Neutrophil (primary cell): Measurements from ENCODE around the gene ABCA7.
A peak's percentile ranks its signal among the peaks of the same experiment; 100 is the strongest.

Experiments
- H3K27ac ChIP-seq: fragments of 200-600 bp; sonication (generic); 2 replicates; pipeline ENCODE4 v1.5.1; 2016; ENCODE audit warnings: mild to moderate bottlenecking, moderate library complexity
- H3K27me3 ChIP-seq: fragments of 200-600 bp; sonication (generic); 2 replicates; pipeline ENCODE4 v1.6.0; 2016; ENCODE audit warnings: mild to moderate bottlenecking
- H3K36me3 ChIP-seq: fragments of 200-600 bp; sonication (generic); 2 replicates; pipeline ENCODE4 v1.5.1; 2017
- H3K4me1 ChIP-seq, 2 experiments: fragments of 200-600 bp in 1 of 2; sonication (generic) in 1 of 2; 1 replicate in 1 of 2; 2 replicates in 1 of 2; pipeline versions ENCODE4 v1.5.1 to v1.6.1; 2013 to 2016; ENCODE audit warnings: low read depth in 1 of 2, low read length in 1 of 2, mild to moderate bottlenecking in 1 of 2, moderate library complexity in 1 of 2; ENCODE audit not compliant: control insufficient read depth in 1 of 2, insufficient read depth in 1 of 2
- H3K4me3 ChIP-seq, 2 experiments: fragments of 200-600 bp in 1 of 2; sonication (generic) in 1 of 2; 1 replicate in 1 of 2; 2 replicates in 1 of 2; pipeline ENCODE4 v1.5.1; 2013 to 2016; ENCODE audit warnings: low read depth in 1 of 2, low read length in 1 of 2, mild to moderate bottlenecking in 1 of 2, moderate library complexity in 1 of 2
- H3K9me3 ChIP-seq: fragments of 200-600 bp; sonication (generic); 2 replicates; pipeline ENCODE4 v1.5.1; 2016
- TF ChIP-seq, protein P1 (sequence below): fragments of 200-600 bp; sonication (generic); IDR thresholded peaks from 2 replicates; pipeline ENCODE4 v1.5.1; 2016; ENCODE audit warnings: antibody characterized with exemption

ABCA7 gene

GRCh38 chr19:1063909-1064660 is 24.2 kb downstream of the ABCA7 start:
- Histone ChIP-seq H3K4me1 (peaks cover 44 to 54% of the 10 kb centered on the region in 2 experiments), H3K27me3 (no peaks in the 10 kb centered on the region), H3K4me3 (peak overlapping the region in 1 of 2 experiments; percentile 96), H3K27ac (peak overlapping the region; percentile 95), H3K36me3 (peaks cover 76% of the 10 kb centered on the region), H3K9me3 (no peaks in the 10 kb centered on the region)
- TF ChIP-seq, protein P1, sequence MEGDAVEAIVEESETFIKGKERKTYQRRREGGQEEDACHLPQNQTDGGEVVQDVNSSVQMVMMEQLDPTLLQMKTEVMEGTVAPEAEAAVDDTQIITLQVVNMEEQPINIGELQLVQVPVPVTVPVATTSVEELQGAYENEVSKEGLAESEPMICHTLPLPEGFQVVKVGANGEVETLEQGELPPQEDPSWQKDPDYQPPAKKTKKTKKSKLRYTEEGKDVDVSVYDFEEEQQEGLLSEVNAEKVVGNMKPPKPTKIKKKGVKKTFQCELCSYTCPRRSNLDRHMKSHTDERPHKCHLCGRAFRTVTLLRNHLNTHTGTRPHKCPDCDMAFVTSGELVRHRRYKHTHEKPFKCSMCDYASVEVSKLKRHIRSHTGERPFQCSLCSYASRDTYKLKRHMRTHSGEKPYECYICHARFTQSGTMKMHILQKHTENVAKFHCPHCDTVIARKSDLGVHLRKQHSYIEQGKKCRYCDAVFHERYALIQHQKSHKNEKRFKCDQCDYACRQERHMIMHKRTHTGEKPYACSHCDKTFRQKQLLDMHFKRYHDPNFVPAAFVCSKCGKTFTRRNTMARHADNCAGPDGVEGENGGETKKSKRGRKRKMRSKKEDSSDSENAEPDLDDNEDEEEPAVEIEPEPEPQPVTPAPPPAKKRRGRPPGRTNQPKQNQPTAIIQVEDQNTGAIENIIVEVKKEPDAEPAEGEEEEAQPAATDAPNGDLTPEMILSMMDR: no peak

GRCh38 chr19:1064661-1065605 is 25.0 kb downstream of the ABCA7 start:
- Histone ChIP-seq H3K9me3 (no peaks in the 10 kb centered on the region), H3K27me3 (no peaks in the 10 kb centered on the region), H3K27ac (peak overlapping the region; percentile 95), H3K4me3 (peak overlapping the region; percentile 24 to 96), H3K4me1 (peaks cover 53 to 62% of the 10 kb centered on the region in 2 experiments), H3K36me3 (peaks cover 75% of the 10 kb centered on the region)
- TF ChIP-seq, protein P1: peak; percentile 97

GRCh38 chr19:1065606-1066109 is 25.8 kb downstream of the ABCA7 start:
- Histone ChIP-seq H3K4me1 (peaks cover 60 to 70% of the 10 kb centered on the region in 2 experiments), H3K36me3 (peaks cover 73% of the 10 kb centered on the region), H3K4me3 (peak overlapping the region; percentile 24 to 96), H3K27ac (peak overlapping the region; percentile 95), H3K9me3 (no peaks in the 10 kb centered on the region), H3K27me3 (no peaks in the 10 kb centered on the region)
- TF ChIP-seq, protein P1: no peak

- Histone ChIP-seq H3K36me3 (peaks cover 73% of the 10 kb centered on the region), H3K27ac (peak overlapping the region; percentile 95), H3K4me3 (peak overlapping the region; percentile 96 to 98), H3K9me3 (no peaks in the 10 kb centered on the region), H3K27me3 (no peaks in the 10 kb centered on the region), H3K4me1 (peaks cover 63 to 74% of the 10 kb centered on the region in 2 experiments)
- TF ChIP-seq, protein P1: no peak
Observed at GRCh38 chr19:1066251-1066747, 26.4 kb downstream of the ABCA7 start.

GRCh38 chr19:1066748-1067340 is 26.9 kb downstream of the ABCA7 start, which contains the start of gene ARHGAP45:
TSS of gene ARHGAP45 (plus strand) at chr19:1067167. CDS start at chr19:1067406, 239 bp downstream.
- peaks cover 72% of the 10 kb centered on the region for H3K36me3 ChIP-seq
- H3K27me3 ChIP-seq: no peaks in the 10 kb centered on the region
- TF ChIP-seq, protein P1: no peak
- H3K4me1 ChIP-seq: peaks cover 66 to 74% of the 10 kb centered on the region in 2 experiments
- H3K27ac ChIP-seq: peak within 1 kb of the TSS; percentile 95
- H3K4me3 ChIP-seq: peak within 1 kb of the TSS; percentile 96 to 98
- H3K9me3 ChIP-seq: no peaks in the 10 kb centered on the region
